Bronchial epithelial cell (primary cell): ENCODE measurements around the gene POMGNT2. TPM values are rescaled to one million over a fixed set of nuclear protein-coding genes. Genes with fewer than 3 reads are reported as not detected.

Source experiments
- DNase-seq: peaks from one replicate; pipeline ENCODE4 v3.0.0-alpha.2; 2010; ENCODE audit warnings: low read depth
- FAIRE-seq: peaks from 2 replicates; lab custom pipeline; 2011; peaks lifted over from hg19 to GRCh38; lab: Jason Lieb, UNC
- H3K27me3 ChIP-seq: 2 replicates; pipeline ENCODE4 v1.5.1; 2011; ENCODE audit warnings: low read length; ENCODE audit not compliant: control insufficient read depth, insufficient read depth
- H3K36me3 ChIP-seq: 2 replicates; pipeline ENCODE4 v1.5.1; 2011; ENCODE audit warnings: low read length; ENCODE audit not compliant: control insufficient read depth, insufficient read depth
- H3K4me3 ChIP-seq: 2 replicates; pipeline ENCODE4 v1.5.1; 2011; ENCODE audit warnings: mild to moderate bottlenecking, low read depth, low read length, control low read depth
- total RNA-seq: library from RNA; depleted of rRNA; stranded (reverse); fragments of >200 nt; gene quantifications from 2 replicates; pipeline ENCODE4 v1.2.1, GENCODE V29; 2014
- TF ChIP-seq, protein P1 (sequence below): IDR thresholded peaks from 2 replicates; pipeline ENCODE4 v1.5.1; 2011; ENCODE audit warnings: mild to moderate bottlenecking, moderate library complexity, low read length, control low read depth, inconsistent platforms; ENCODE audit not compliant: insufficient read depth, severe bottlenecking

The POMGNT2 gene
- total RNA-seq, 1 donor from 2014 or later = 8.2 TPM

DNA sequence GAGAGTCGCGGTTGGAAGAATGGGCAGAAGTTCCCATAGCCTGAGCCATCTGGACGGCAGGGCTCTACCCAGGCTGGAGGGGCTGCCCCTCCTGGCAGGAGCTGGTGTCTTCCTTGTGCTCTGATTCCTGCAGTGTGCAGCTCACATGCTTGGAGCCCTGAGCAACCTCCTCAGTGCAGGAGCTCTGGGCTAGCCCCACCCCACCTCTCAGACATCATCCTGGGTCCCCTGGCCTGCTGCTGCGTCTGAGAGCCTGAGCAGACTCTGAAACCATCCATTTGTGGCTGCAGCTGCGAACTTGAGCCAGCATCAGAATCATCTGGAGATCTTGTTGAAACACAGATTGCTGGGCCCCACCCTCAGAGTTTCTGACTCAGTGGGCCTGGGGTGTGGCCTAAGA, 42.8 kb downstream of the POMGNT2 start:
- no peaks in the 10 kb centered on the region for H3K36me3 ChIP-seq
- DNase-seq (no peak), FAIRE-seq (no peak)
- no peaks in the 10 kb centered on the region for H3K27me3 ChIP-seq
- no peak overlapping the region for H3K4me3 ChIP-seq
- TF ChIP-seq, protein P1, sequence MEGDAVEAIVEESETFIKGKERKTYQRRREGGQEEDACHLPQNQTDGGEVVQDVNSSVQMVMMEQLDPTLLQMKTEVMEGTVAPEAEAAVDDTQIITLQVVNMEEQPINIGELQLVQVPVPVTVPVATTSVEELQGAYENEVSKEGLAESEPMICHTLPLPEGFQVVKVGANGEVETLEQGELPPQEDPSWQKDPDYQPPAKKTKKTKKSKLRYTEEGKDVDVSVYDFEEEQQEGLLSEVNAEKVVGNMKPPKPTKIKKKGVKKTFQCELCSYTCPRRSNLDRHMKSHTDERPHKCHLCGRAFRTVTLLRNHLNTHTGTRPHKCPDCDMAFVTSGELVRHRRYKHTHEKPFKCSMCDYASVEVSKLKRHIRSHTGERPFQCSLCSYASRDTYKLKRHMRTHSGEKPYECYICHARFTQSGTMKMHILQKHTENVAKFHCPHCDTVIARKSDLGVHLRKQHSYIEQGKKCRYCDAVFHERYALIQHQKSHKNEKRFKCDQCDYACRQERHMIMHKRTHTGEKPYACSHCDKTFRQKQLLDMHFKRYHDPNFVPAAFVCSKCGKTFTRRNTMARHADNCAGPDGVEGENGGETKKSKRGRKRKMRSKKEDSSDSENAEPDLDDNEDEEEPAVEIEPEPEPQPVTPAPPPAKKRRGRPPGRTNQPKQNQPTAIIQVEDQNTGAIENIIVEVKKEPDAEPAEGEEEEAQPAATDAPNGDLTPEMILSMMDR = no peak

DNA sequence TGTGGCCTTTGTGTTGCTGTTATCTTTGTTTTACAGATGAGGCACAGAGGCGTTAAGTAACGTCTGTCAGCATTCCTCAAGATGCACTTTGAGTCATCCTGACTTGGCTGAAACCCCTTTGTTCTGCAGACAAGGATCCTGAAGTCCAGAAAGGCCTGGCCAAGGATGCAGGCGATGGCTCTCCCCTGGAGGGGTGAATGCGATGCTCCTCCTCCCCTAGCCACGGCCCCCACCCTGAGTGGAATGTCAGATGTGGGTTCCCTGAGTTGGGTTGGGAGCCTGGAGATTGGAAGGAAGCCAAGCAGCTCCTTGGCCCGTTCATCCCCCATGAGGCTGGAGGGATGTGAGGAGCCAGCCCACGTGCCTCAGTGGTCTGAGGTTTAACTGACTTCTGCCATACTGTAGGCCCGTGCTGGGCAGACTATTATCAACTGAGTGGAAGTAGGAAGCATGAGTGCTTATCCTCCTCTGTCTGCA, 43.3 kb downstream of the POMGNT2 start:
- no peaks in the 10 kb centered on the region for H3K27me3 ChIP-seq
- no peak for DNase-seq
- peak; percentile 82 for FAIRE-seq
- H3K4me3 ChIP-seq = no peak overlapping the region
- no peaks in the 10 kb centered on the region for H3K36me3 ChIP-seq
- TF ChIP-seq, protein P1 = no peak

DNA sequence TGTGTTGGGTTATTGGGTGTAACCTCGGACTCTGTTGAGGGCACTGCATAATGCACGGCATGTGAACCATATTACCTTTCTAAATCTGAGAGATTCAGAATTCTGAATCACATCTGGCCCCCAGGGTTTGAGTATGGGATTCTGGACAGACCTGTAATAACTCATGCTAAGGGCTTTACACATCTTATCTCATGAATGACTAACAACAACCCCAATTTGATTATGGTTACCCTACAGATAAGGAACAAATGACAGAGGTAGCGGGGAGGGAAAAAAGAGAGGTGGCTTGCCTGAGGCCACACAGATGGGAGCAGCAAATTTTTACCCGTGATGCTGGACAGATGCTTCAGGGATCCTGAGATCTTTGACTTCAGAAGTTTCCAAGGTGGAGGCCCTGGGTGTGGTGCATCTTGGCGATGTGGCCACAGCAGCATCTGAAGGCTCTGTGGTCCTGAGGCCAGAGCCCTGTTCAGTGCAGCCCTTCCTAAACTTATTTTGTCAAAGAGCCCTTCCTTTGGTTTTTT, 43.8 kb downstream of the POMGNT2 start:
- H3K27me3 ChIP-seq = no peaks in the 10 kb centered on the region
- FAIRE-seq (no peak), DNase-seq (no peak)
- no peaks in the 10 kb centered on the region for H3K36me3 ChIP-seq
- no peak overlapping the region for H3K4me3 ChIP-seq
- TF ChIP-seq, protein P1 = no peak

DNA sequence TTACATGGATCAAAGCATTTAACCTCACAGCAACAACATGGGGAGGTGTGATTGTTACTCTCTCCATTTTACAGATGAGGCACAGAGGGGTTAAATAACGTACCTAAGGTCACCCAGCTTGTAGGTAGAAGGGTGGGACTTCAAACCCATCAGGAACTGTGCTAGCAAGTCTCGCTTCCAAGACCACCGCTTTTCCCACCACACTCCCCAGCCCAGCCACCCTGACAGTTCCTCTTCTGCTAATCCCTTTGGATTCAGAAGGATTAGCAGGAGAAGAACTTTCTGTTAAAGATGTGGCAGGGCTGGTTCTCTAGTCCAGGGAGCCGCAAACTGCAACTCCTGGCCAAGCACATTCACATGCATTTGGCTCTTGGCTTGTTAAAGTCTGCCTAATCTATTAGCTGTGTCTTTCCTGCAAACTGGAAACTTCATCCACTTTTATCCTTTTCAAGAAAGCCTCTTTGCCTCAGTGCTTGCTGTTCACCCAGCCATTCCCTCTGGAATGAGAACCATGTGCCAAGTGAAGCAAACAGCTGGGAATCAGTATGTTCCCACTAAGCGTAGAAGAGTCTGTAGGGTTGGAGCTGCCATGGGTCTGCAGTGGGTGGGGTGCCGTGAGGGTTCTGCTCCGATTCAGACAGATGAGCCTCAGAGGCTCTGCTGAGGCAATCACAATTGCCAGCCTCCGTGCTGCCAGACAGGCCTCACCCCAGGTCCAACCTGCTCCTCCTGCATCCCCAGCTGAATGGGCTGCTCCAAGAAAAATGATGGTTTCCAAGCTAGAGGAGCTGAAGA, 44.6 kb downstream of the POMGNT2 start:
- Histone ChIP-seq H3K36me3 (no peaks in the 10 kb centered on the region), H3K27me3 (no peaks in the 10 kb centered on the region), H3K4me3 (no peak overlapping the region)
- TF ChIP-seq, protein P1 = no peak
- FAIRE-seq = peak; percentile 62
- no peak for DNase-seq

DNA sequence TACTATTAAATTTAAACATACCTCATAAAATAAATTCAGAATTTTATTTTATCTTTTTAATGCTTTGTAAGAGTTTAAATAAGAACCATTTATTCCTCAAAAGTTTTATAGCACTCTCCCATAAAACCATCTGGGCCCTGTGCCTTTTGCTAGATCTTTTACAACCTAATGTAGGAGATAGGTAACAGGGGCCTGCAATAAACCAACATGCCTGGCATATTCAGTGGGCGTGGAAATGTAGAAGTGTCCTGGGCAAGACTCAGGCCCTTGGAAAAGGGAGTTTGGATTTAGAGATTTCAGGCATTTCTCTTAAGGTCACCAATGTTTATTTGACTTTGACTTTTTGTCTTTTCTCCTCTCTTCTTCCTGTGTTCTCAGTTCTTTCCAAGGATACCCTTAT, 46.4 kb downstream of the POMGNT2 start:
- DNase-seq = no peak
- Histone ChIP-seq H3K4me3 (no peak overlapping the region), H3K27me3 (no peaks in the 10 kb centered on the region), H3K36me3 (no peaks in the 10 kb centered on the region)
- TF ChIP-seq, protein P1 = no peak
- FAIRE-seq = no peak
